HTERT RPE-1 (cell line): Measurements from ENCODE around the gene SFT2D3.

Source experiments
- in situ Hi-C: fragments of 300-500 bp; cut with MboI; formaldehyde crosslinking; loops from 4 replicates; pipeline ENCODE4 v1.14.3; 2020; ENCODE audit warnings: low sequenced_read_pairs

The SFT2D3 gene

DNA sequence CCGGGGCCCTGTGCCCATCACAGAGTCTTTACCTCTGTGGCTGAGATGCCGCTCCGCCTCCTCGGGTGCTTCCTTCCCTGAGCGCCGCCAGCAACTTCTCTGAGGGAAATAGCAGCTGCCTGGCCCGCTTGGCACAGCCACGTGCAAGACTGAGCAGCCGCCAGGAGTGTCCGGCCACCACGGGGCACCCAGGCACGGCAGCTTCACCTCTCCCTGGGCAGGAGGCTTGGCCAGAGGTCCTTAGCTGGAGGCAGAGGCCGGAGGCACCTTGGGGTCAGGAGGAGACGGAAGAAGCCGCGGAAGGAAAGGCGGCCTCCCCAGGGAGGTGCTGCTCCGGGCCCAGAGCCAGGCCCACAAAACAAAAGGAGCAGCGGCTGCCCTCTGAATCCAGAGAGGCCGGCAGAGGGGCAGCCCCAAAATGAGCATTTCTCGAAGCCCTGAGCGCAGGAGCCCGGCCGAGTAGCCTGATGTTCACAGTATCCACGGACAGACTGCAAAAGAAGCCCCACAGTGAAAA, 20.0 kb upstream of the SFT2D3 start:
- in situ Hi-C loops = no loop called here

DNA sequence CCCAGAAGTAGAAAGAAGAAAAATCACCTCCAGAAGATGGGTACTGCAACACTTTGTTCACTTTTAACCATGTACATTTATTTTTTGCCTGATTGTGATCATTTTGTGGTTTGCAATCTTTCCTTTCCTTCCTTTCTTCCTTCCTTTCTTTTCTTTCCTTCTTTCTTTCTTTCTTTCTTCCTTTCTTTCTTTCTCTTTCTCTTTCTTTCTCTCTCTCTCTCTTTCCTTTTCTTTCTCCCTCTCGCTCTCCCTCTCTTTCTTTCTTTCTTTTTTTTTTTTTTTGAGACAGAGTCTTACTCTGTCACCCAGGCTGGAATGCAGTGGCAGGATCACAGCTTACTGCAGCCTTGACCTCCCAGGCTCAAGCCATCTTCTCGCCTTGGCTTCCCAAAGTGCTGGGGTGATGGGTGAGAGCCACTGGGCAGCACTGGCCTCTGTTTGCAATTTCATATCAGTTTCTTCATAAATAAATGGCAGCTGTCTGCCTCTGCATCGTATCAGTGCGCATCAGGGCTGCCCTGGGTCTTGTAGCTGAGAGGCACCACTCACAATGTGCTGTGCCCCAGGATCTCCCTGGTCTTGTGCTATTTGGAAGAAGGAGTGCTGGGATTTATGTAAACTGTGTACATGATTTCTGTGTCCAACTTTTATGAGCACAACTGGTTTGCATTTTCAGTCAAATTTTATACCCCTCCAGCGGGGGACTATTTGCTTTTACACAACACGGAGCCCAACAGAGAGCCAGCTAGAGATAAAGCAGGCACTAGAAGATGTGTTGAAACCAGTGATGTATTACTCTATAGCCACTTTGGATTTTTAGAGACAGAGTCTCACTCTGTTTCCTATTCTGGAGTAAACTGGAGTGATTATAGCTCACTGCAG, 19.1 kb upstream of the SFT2D3 start:
- in situ Hi-C loops = no loop called here

DNA sequence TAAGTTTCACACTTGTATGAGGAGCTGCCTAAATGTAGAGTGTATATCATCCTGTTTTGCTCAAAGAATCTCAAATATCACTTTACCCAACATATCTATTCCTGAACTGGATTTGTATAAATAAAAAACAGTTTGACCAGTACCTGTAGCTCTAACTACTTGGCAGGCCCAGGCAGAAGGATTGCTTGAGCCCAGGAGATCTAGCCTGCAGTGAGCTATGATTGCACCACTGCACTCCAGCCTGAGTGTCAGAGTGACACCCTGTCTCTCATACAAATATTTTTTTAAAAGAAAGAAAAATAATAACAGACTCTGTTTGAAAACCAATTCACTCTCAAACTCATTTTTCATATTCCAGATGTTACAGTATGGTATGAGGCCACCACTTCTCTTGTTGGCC, 18.2 kb upstream of the SFT2D3 start:
- in situ Hi-C loops = no loop called here

DNA sequence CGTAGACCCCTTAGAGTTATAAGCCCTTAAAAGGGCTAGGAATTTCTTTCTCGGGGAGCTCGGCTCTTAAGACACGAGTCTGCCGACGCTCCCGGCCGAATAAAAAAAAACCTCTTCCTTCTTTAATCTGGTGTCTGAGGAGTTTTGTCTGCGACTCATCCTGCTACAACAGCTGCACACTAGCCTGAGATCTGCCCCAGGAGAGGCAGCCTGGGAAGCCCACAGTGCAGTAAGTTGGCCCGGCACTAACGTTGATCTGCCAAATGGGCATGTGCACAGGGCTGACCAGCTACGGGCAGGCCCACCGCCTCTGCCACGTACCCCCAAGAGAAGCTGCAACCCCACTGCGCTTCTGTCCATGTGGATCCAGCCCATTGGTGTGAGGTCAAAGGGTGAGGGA, 17.5 kb upstream of the SFT2D3 start:
- in situ Hi-C loops = no loop called here

DNA sequence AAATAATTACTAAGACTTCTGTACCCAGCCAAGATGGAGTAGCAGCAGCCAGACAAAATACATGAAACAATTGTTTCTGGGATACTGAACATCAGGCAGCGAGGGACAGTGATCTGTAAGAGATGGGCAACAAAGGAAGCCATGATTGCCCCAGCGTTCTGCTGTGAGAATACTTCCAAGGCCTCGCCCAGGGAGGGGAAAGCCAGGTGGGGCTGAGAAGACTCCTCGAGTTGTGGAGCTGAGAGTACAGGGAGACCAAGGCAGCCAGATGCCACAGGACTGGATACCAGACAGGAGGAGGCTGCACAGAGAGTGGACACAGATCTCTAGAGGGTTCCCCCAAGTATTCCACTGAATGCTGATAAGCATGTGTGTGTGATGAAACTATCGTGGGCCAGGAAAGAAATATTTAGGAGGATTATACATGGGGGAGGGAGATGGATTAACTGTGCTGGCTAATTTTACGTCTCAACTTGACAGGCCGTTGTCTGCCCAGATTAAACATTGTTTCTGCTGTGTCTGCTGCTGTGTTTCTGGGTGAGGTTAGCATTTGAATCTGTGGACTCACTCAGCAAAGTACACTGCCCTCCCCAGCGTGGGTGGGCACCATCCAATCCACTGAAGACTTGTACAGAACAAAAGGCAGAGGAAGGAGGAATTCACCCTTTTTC, 15.8 kb upstream of the SFT2D3 start:
- in situ Hi-C loops = no loop called here

DNA sequence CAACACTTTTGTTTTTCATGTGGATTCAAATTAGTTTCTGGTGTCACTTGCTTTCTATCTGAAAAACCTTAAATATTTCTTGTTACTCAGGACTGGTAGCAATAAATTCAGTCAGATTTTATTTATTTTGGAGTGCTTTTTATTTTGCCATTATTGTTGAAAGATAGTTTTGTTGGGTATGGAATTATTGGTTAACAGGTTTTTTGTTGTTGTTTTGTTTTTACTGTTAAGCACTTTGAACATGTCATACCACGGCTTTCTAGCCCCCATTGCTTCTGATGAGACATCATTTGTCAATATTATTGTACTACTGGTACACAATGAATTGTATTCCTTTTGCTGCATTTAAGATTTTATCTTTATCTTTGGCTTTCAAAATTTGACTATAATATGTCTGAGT, 12.9 kb upstream of the SFT2D3 start:
- in situ Hi-C loops = no loop called here

DNA sequence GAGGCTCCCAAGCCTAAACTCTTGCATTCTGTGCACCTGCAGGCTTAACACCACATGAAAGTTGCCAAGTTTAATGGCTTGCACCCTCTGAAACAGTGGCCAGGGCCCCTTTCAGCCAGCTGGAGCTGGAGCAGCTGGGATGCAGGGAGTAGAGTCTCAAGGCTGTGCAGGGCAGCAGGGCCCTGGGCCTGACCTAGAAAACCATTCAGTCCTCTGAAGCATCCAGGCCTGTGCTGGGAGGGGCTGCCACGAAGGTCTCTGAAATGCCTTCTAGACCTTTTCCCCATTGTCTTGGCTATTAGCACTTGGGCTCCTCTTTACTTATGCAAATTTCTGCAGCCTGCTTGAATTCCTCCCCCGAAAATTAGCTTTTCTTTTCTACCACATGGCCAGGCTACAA, 10.6 kb upstream of the SFT2D3 start:
- in situ Hi-C loops = no loop called here

DNA sequence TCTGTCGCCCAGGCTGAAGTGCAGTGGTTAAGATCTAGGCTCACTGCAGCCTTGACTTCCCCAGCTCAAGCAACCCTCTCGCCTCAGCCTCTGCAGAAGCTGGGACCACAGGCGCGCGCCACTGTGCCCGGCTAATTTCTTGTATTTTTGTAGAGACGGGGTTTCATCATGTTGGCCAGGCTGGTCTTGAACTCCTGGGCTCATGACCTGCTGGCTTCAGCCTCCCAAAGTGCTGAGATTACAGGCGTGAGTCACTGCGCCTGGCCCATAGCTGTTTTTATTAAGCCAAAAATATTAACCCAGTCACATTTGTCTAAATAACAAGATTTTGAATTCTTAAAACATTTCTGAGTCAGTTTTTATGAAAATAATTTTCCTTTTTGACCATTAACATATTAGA, 6.3 kb upstream of the SFT2D3 start:
- in situ Hi-C loops = no loop called here

DNA sequence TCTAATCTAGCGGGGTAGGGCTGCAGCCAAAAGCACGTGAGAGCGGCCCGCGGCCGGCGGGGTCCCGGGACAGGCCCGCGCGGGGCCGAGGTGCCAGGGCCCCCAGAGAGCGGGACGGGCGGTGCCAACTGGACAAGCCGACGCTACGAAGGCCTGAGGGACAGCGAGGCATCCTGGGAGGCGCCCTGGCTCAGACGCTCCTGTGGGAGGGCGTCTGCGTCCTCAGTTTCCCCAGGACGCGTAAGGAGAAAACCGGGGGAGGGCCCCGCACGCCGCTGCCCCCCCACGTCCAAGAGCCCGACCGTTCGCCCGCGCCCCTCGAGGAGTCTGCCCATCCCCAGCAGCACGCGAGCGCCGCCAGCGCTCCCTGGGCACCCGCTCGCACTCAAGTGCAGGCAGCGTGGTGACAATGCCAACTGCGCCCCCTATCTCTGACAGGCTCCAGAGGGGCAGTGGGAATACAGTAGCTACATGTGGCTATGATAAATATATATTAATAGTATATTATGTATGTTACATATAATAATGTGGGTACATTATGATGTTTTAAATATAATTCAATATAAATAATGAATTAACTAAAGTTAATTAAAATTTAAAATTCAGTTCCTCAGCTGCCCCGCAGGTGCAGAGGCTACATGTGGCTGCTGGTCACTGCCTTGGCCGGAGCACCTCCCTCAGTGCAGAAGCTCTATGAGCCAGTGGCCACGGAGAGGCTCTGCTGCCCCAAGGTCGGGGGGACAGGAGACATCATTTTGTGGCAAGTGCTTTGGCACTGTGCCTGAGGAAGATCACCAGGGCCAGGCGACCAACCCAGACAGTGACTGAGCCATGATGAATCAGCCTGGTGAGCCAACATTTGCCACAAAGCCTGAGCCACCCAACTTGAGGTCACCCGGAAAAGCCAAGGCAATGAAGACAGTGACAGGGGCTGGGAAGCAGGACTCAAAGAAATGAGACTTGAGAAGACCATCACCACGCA, 5.5 kb upstream of the SFT2D3 start:
- in situ Hi-C loops = no loop called here

DNA sequence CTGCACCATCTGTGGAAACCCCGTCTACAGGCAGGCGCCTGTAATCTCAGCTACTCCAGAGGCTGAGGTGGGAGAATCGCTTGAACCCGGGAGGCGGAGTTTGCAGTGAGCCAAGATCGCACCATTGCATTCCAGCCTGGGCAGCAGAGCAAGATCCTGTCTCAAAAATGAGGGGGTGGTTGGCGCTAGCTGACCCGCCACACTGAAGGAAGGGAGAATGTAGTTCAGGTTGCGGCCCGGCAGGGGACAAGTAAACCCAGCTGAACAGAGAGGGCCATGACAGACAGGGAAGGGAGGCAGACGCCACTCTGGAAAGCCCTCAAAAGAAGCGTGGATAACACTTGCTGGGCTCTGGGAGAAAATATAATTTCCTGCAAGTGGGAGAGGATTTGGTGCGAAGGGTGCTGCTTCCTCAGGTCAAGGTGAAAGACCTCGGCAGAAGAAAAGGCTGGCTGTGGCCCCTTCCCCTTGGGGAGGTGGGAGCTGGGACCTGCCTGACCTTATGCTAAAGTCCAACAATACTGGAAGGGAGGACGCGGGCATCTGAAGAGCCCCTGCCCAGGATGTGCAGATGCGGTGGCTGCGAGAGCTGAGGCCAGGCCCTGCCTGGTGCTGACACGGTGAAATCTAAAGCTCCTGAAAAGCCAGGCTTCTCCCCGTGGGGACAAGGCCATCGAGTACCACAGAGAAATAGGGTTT, 3.7 kb upstream of the SFT2D3 start:
- in situ Hi-C loops = no loop called here

DNA sequence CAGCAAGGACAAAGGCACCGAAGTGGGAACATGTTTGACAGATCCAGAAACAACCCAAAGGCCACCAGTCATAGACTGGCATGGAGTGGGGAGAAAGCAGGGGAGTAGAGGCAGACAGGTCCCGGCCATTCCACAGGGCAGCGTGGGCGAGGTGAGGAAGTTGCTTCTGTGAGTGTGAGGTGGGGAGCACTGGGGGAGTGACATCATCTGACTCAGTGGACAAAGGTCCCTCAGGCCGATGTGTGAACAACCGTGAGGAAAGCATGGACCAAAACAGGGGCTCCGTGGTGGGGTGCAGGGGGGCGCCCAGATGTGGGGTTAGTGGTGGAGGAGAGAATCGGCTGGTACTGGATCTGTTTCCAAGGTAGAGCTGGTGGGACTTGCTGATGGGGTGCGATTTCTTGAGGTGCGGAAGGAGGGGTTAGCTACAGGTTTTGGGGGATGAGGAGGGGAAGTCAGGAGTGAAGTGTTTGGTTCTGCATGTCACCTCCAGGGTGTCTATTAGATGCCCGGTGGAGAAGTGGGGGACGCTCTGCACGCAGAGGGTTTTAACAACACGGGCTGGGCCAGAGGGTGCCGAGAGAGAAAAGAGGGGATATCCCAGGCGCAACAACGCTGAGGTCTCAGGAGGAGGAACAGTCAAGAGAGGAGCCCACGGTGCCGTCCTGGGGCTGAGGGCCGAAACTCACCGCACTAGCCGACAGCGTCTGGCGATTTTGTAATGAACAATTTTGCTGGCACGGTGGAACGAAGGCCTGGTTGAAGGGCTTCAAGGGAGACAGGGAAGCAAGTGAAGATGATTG, 2.5 kb upstream of the SFT2D3 start:
- in situ Hi-C loops = no loop called here

DNA sequence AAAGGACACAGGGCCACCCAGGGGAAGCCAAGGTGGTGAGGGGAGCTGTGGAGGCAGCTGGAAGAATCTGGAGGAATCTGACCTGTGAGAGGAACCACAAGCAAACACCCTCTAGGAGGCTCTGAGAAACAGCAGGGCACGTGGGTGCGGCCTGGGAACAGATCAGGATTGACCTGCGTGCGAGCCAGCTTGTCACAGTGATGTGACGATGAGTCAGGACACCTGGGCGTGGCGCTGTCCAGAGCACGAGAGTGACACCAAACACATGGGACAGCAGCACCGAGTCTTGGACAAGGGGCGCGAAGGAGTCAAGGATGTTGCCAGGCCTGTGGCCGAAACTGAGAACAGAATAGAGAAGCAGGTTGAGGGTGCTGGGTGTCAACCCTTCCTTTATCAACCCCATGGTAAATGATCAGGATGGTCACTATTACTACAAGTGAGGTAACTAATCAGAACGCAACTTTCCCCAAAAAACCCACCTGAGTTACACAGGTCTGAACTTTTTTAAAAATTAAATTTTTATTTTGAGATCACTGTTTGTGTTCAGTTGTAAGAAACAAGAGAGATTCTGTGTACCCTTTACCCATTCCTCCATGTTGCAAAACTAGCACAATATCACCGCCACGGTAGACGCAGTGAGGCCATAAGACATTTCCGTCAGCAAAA, 637 bp upstream of the SFT2D3 start:
- in situ Hi-C loops = no loop called here

DNA sequence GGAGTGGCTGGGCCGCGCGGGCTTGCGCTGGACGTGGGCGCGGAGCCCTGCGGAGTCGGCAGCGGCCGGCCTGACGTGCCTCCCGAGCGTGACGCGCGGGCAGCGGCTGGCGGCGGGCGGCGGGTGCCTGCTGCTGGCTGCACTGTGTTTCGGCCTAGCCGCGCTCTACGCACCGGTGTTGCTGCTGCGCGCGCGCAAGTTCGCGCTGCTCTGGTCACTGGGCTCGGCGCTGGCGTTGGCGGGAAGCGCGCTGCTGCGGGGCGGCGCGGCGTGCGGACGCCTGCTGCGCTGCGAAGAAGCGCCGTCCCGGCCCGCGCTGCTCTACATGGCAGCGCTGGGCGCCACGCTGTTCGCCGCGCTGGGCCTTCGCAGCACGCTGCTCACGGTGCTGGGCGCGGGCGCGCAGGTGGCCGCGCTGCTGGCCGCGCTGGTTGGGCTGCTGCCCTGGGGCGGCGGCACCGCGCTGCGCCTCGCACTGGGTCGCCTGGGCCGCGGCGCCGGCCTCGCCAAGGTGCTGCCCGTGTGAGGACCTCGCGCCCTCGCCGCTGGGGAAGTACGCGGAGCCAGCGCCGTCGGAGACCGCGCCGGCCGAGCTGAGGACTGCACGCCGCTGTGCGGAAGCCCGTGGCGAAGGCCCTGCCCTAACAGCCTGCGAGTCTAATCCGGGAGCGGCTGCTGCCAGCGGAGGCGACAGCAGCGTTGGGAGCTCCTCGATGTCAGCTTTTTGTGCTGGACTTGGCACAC, 526 bp downstream of the SFT2D3 start:
- in situ Hi-C loops = no loop called here

DNA sequence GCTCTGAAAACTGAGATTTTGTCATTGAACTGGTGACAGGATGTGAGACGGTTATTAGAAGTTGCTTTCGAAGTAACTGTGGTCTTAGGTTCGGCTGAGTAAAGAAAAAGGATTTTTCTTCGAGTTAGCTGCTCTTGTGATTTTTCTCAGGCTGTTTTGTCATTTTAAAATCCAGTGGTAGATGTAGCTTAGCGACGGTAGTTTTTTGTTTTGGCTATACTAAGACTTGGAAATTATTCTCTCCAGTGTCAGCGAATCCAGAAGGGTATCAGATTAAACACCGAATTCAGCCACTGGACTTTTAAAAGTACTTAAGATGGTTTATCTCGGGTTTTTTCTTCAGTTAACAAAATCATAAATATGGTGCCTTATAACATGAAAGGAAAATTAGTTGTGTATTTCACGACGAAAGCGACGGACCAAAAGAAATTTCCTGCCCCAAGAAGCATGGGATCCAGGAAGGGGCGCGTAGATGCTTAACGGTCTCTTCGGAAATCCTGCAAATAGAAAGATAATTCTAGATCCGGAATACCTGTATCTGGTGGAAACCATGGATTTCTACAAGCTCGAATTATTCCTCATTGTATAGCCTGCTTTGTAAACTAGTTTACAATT, 1.2 kb downstream of the SFT2D3 start:
- in situ Hi-C loops = no loop called here

DNA sequence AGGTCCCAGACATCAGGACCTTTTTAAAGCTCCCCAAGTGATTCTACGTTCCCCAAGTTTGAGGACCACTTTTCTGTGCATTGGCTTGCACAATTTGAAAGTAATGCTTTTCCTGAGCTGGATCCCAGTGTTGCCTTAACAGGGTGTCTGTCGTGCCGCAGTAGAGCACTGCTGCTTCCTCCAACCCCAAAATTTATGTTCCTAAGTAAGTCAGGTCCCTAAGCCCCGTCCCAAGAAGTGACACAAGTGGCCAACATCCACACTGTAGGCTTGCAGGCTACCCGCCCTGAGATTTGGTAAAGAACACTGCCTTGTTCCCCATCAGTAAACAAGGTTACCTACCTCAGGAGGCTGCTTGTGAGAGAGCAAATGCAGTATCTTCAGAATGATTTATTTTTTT, 2.0 kb downstream of the SFT2D3 start:
- in situ Hi-C loops = no loop called here

DNA sequence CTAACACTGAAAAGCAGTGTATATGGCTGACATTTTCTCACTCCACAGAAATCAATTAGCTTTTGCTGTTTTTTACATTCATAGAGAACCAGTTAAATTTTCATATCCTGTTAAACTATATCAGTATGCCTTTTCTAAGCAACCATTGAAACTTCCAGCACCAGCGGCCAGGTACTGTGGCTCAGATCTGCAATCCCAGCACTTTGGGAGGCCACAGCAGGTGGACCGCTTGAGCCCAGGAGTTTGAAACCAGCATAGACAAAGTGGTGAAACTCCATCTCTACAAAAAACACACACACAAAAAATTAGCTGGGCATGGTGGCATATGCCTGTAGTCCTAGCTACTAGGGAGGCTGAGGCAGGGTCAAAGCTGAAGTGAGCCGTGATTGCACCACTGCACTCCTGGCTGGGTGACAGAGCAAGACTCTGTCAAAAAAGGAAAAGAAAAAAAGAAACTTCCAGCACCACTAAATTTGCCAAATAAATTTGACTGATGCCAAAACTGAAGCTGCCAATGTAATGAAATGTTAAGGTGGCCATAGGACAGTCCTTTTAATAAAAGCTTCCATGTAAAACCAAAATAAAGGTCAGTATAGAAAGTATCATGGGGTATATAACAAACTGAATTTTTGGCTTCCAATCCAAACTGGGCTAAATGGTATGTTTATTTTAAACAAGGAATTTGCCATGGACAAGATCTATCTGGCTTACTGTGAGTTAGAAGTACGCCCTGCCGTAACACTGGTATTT, 3.5 kb downstream of the SFT2D3 start:
- in situ Hi-C loops = no loop called here

DNA sequence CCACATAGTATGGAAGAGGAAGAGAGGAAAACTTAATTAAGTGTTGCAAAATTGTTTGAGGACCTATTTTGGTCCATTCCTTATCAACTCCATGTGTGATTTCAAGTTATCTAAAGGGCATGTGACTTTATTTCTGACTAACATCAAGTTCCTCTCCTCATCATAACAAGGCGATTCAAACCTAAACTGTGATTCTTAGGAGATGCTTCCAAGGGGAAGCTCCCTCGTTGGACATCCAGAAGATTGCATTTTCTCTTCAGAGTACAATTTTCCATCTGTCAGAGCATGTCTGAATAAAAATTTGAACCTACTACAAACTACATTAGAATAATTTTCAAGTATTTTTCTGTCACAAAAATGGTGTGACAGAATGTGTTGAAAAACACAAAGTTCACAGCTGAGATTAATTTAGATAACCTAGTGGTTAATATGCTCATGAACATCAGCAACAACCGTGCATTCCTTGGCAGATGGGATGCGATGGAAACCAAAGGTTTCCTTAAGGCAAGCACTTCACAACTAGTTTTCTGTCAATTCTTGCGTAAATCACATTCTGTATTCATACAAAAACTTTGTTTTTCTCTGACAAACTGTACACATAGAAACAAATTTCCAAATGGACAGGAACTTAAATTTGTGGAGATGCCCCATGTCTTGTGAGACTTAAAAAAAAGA, 4.2 kb downstream of the SFT2D3 start:
- in situ Hi-C loops = no loop called here
